Measurements from ENCODE around the gene TMEM132C.

- no peak for TF ChIP-seq ZNF221 (tag by site-specific recombination; IDR thresholded peaks at IDR 0.05; ENCODE audit: borderline replicate concordance)
- no peak for TF ChIP-seq CTCF (tag by site-specific recombination; IDR thresholded peaks at IDR 0.05)
- TF ChIP-seq SP2 (tag by site-specific recombination; IDR thresholded peaks at IDR 0.05): no peak
- TF ChIP-seq ZNF350 (tag by site-specific recombination; IDR thresholded peaks at IDR 0.05): no peak
- TF ChIP-seq GLIS2 (tag by site-specific recombination; IDR thresholded peaks at IDR 0.05): no peak
Measured at GRCh38 chr12:128322341-128322740, 55.4 kb downstream of the TMEM132C start.

All from HEK293 (cell line).